HEK293 (cell line): ENCODE data around the gene SLC6A2.

Experiments used
- CTCF ChIA-PET: fragments of 350-600 bp; formaldehyde crosslinking; extraction: SDS; loops from one replicate; lab custom pipeline; 2021; ENCODE audit warnings: antibody characterized with exemption; lab: Yijun Ruan, JAX
- POLR2A ChIA-PET: fragments of 300-600 bp; formaldehyde crosslinking; extraction: SDS; loops from one replicate; lab custom pipeline; 2020; ENCODE audit warnings: antibody characterized with exemption, inconsistent platforms; lab: Yijun Ruan, JAX
- H3K27ac ChIP-seq: fragments of 200-500 bp; sonication (Bioruptor generic); 2 replicates; pipeline ENCODE4 v1.5.1; 2014; ENCODE audit warnings: low read depth, low read length, control low read depth, inconsistent platforms; ENCODE audit errors: extremely low read depth
- H3K36me3 ChIP-seq, 2 experiments: fragments of 200-500 bp in 1 of 2; sonication (Bioruptor generic) in 1 of 2; 1 replicate in 1 of 2; 2 replicates in 1 of 2; pipeline ENCODE4 v1.5.1; 2014 to 2017; ENCODE audit warnings: inconsistent platforms in 2 of 2, low read length in 2 of 2; ENCODE audit not compliant: control insufficient read depth in 2 of 2, insufficient read depth in 1 of 2
- H3K4me1 ChIP-seq: fragments of 200-500 bp; sonication (Bioruptor generic); 2 replicates; pipeline ENCODE4 v1.5.1; 2014; ENCODE audit warnings: mild to moderate bottlenecking, low read length, inconsistent platforms; ENCODE audit not compliant: control insufficient read depth, insufficient read depth
- H3K4me3 ChIP-seq: 2 replicates; pipeline ENCODE4 v1.5.1; 2011; ENCODE audit warnings: low read depth, mild to moderate bottlenecking, control low read depth, low read length, moderate library complexity
- H3K9me3 ChIP-seq: fragments of 200-500 bp; sonication (Bioruptor generic); 2 replicates; pipeline ENCODE4 v1.5.1; 2014; ENCODE audit warnings: low read depth, low read length, inconsistent platforms; ENCODE audit not compliant: control insufficient read depth, insufficient read depth
- FEZF1 ChIP-seq: fragments of 450-650 bp; formaldehyde crosslinking; IDR thresholded peaks from 2 replicates; pipeline ENCODE4 v1.5.1; 2016; ENCODE audit warnings: missing biosample characterization, missing genetic modification characterization
- HOXD13 ChIP-seq: sonication (generic); formaldehyde crosslinking; IDR thresholded peaks from 2 replicates; pipeline ENCODE4 v1.8.0; 2022; ENCODE audit warnings: missing genetic modification reagents, borderline replicate concordance
- IKZF3 ChIP-seq: fragments of 450-650 bp; IDR thresholded peaks from 2 replicates; pipeline ENCODE4 v1.5.0; 2018; ENCODE audit warnings: missing biosample characterization, mild to moderate bottlenecking, missing genetic modification characterization, moderate library complexity
- MEIS1 ChIP-seq: sonication (generic); formaldehyde crosslinking; IDR thresholded peaks from 2 replicates; pipeline ENCODE4 v1.8.1; 2022; ENCODE audit warnings: missing genetic modification reagents, mild to moderate bottlenecking, borderline replicate concordance
- REST ChIP-seq: fragments of 450-650 bp; formaldehyde crosslinking; IDR thresholded peaks from 2 replicates; pipeline ENCODE4 v1.5.1; 2016; ENCODE audit warnings: missing biosample characterization, missing genetic modification characterization
- SCRT2 ChIP-seq: fragments of 450-650 bp; formaldehyde crosslinking; IDR thresholded peaks from 2 replicates; pipeline ENCODE4 v1.5.1; 2016; ENCODE audit warnings: missing biosample characterization, missing genetic modification characterization
- ZBTB1 ChIP-seq: fragments of 450-650 bp; formaldehyde crosslinking; IDR thresholded peaks from 2 replicates; pipeline ENCODE4 v1.5.1; 2016; ENCODE audit warnings: missing biosample characterization, missing genetic modification characterization
- ZBTB20 ChIP-seq: fragments of 450-650 bp; formaldehyde crosslinking; IDR thresholded peaks from 2 replicates; pipeline ENCODE4 v1.5.1; 2016; ENCODE audit warnings: missing biosample characterization, missing genetic modification characterization
- ZBTB49 ChIP-seq: fragments of 450-650 bp; formaldehyde crosslinking; IDR thresholded peaks from 2 replicates; pipeline ENCODE4 v1.5.1; 2016; ENCODE audit warnings: missing biosample characterization, missing genetic modification characterization, low read depth
- ZNF2 ChIP-seq: fragments of 450-650 bp; formaldehyde crosslinking; IDR thresholded peaks from 2 replicates; pipeline ENCODE4 v1.5.1; 2016; ENCODE audit warnings: missing biosample characterization, missing genetic modification characterization
- ZNF274 ChIP-seq, 2 experiments: fragments of 200-500 bp in 1 of 2; fragments of 450-650 bp in 1 of 2; sonication (Bioruptor generic) in 1 of 2; formaldehyde crosslinking in 1 of 2; IDR thresholded peaks; 2 replicates each; pipeline versions ENCODE4 v1.5.1 to v1.6.1; 2014 to 2016; ENCODE audit warnings: borderline replicate concordance in 1 of 2, inconsistent platforms in 1 of 2, low read length in 1 of 2, missing biosample characterization in 1 of 2, missing genetic modification characterization in 1 of 2
- ZNF292 ChIP-seq: fragments of 450-650 bp; formaldehyde crosslinking; IDR thresholded peaks from 2 replicates; pipeline ENCODE4 v1.5.1; 2016; ENCODE audit warnings: low read depth, missing biosample characterization, missing genetic modification characterization, borderline replicate concordance
- ZNF366 ChIP-seq: fragments of 450-650 bp; formaldehyde crosslinking; conservative IDR thresholded peaks from 2 replicates; pipeline ENCODE4 v1.5.1; 2016; ENCODE audit warnings: missing biosample characterization, missing genetic modification characterization
- ZNF404 ChIP-seq: fragments of 450-650 bp; formaldehyde crosslinking; IDR thresholded peaks from 2 replicates; pipeline ENCODE4 v1.5.1; 2017; ENCODE audit warnings: missing biosample characterization, missing genetic modification characterization
- ZNF416 ChIP-seq: fragments of 450-650 bp; formaldehyde crosslinking; IDR thresholded peaks from 2 replicates; pipeline ENCODE4 v1.5.1; 2016; ENCODE audit warnings: missing biosample characterization, missing genetic modification characterization
- ZNF449 ChIP-seq: fragments of 450-650 bp; formaldehyde crosslinking; IDR thresholded peaks from 2 replicates; pipeline ENCODE4 v1.5.1; 2017; ENCODE audit warnings: missing biosample characterization, mild to moderate bottlenecking, missing genetic modification characterization, moderate library complexity
- ZNF518A ChIP-seq: fragments of 450-650 bp; formaldehyde crosslinking; conservative IDR thresholded peaks from 2 replicates; pipeline ENCODE4 v1.5.1; 2016; ENCODE audit warnings: low read depth, missing biosample characterization, missing genetic modification characterization
- ZNF585B ChIP-seq: fragments of 450-650 bp; formaldehyde crosslinking; IDR thresholded peaks from 2 replicates; pipeline ENCODE4 v1.5.1; 2016; ENCODE audit warnings: missing biosample characterization, missing genetic modification characterization
- ZNF596 ChIP-seq: fragments of 450-650 bp; IDR thresholded peaks from 2 replicates; pipeline ENCODE4 v1.5.0; 2018; ENCODE audit warnings: missing biosample characterization, mild to moderate bottlenecking, missing genetic modification characterization, moderate library complexity
- ZNF610 ChIP-seq: fragments of 450-650 bp; formaldehyde crosslinking; IDR thresholded peaks from 2 replicates; pipeline ENCODE4 v1.5.1; 2016; ENCODE audit warnings: missing biosample characterization, missing genetic modification characterization, borderline replicate concordance
- ZNF621 ChIP-seq: fragments of 450-650 bp; formaldehyde crosslinking; IDR thresholded peaks from 2 replicates; pipeline ENCODE4 v1.5.1; 2017; ENCODE audit warnings: missing biosample characterization, missing genetic modification characterization
- ZNF624 ChIP-seq: fragments of 450-650 bp; formaldehyde crosslinking; IDR thresholded peaks from 2 replicates; pipeline ENCODE4 v1.5.1; 2017; ENCODE audit warnings: missing biosample characterization, missing genetic modification characterization
- ZNF747 ChIP-seq: fragments of 450-650 bp; formaldehyde crosslinking; IDR thresholded peaks from 2 replicates; pipeline ENCODE4 v1.5.1; 2016; ENCODE audit warnings: missing biosample characterization, missing genetic modification characterization
- ZNF791 ChIP-seq: fragments of 450-650 bp; formaldehyde crosslinking; IDR thresholded peaks from 2 replicates; pipeline ENCODE4 v1.5.1; 2016; ENCODE audit warnings: missing biosample characterization, missing genetic modification characterization

Gene SLC6A2

GRCh38 chr16:55697867-55698266, 42.1 kb downstream of the SLC6A2 start:
- Histone ChIP-seq H3K9me3 (no peaks in the 10 kb centered on the region), H3K4me1 (no peaks in the 10 kb centered on the region), H3K27ac (no peak overlapping the region), H3K4me3 (no peak overlapping the region), H3K36me3 (no peaks in the 10 kb centered on the region)
- TF ChIP-seq ZNF2 (no peak), ZNF610 (tag by site-specific recombination) (no peak), ZNF274 (IDR thresholded peaks at IDR 0.05; ENCODE audit: low read length) (no peak), ZNF274 (tag by site-specific recombination; IDR thresholded peaks at IDR 0.05; ENCODE audit: borderline replicate concordance) (no peak), MEIS1 (CRISPR knock-in tag) (no peak), ZNF404 (tag by site-specific recombination) (no peak), ZBTB1 (tag by site-specific recombination) (no peak), HOXD13 (no peak), ZNF596 (tag by site-specific recombination) (no peak), ZNF366 (tag by site-specific recombination) (no peak), ZBTB49 (no peak), ZBTB20 (tag by site-specific recombination) (no peak), ZNF518A (no peak), FEZF1 (no peak), ZNF791 (tag by site-specific recombination) (no peak), ZNF416 (tag by site-specific recombination) (no peak), ZNF585B (no peak)
- POLR2A ChIA-PET: interaction anchor here (0.6 kb wide), 1 partner anchor 767 kb away, joined by 4 read pairs; the partner anchor contains the start of gene IRX5
- CTCF ChIA-PET: interaction anchor here (1.1 to 17.4 kb wide), 3 partner anchors 15 to 229 kb away, joined by 3 to 407 read pairs (median 3); no protein-coding TSS in a partner anchor

GRCh38 chr16:55698331-55698730, 42.5 kb downstream of the SLC6A2 start:
- no peak overlapping the region for H3K4me3 ChIP-seq
- H3K36me3 ChIP-seq: no peaks in the 10 kb centered on the region
- H3K27ac ChIP-seq: no peak overlapping the region
- CTCF ChIA-PET: interaction anchor here (1.1 to 17.4 kb wide), 3 partner anchors 14 to 230 kb away, joined by 3 to 407 read pairs (median 3); no protein-coding TSS in a partner anchor
- no peaks in the 10 kb centered on the region for H3K4me1 ChIP-seq
- H3K9me3 ChIP-seq: no peaks in the 10 kb centered on the region
- POLR2A ChIA-PET: interaction anchor here (0.6 kb wide), 1 partner anchor 768 kb away, joined by 4 read pairs; the partner anchor contains the start of gene IRX5
- TF ChIP-seq SCRT2 (tag by site-specific recombination) (no peak), ZNF747 (tag by site-specific recombination) (no peak), ZNF621 (tag by site-specific recombination) (no peak), IKZF3 (tag by site-specific recombination) (no peak), REST (no peak), ZNF624 (tag by site-specific recombination) (no peak), ZNF449 (tag by site-specific recombination) (no peak), ZNF292 (tag by site-specific recombination) (no peak)
